GM12878 (cell line): Measurements from ENCODE around the gene LBR. TPM values are rescaled to one million over a fixed set of nuclear protein-coding genes. Genes with fewer than 3 reads are reported as not detected.
A peak's percentile ranks its signal among the peaks of the same experiment; 100 is the strongest.

ENCODE experiments used
- ATAC-seq: fragments of 200-7000 bp; cut with Tn5 transposase; 3 replicates; pipeline ENCODE4 v1.9.1; 2020; ENCODE audit warnings: mild to moderate bottlenecking, moderate library complexity
- BruUV-seq: library from RNA; stranded (reverse); fragments of 400-500 nt; replicated peaks from 2 replicates; lab custom pipeline; 2021; lab: Mats Ljungman, UMichigan
- CTCF ChIA-PET: fragments of 300-600 bp; sonication (Branson Sonifier 250); formaldehyde crosslinking; extraction: SDS; loops from one replicate; lab custom pipeline; 2021; ENCODE audit warnings: inconsistent platforms; lab: Yijun Ruan, JAX
- POLR2A ChIA-PET: fragments of 350-600 bp; formaldehyde crosslinking; extraction: SDS; loops from one replicate; lab custom pipeline; 2021; ENCODE audit warnings: inconsistent platforms; lab: Charles Lee
- RAD21 ChIA-PET: fragments of 300-600 bp; sonication (Branson Sonifier 250); formaldehyde crosslinking; loops from one replicate; lab custom pipeline; 2023; ENCODE audit warnings: antibody characterized with exemption; ENCODE audit not compliant: unreplicated experiment; lab: Charles Lee
- SMC1A ChIA-PET: fragments of 300-600 bp; sonication (Branson Sonifier 250); formaldehyde crosslinking; loops from one replicate; lab custom pipeline; 2023; ENCODE audit not compliant: unreplicated experiment, uncharacterized antibody; lab: Charles Lee
- DNase-seq: peaks from one replicate; pipeline ENCODE4 v3.0.0-alpha.2; 2011; ENCODE audit warnings: low read depth, low spot score
- FAIRE-seq: peaks from 3 replicates; lab custom pipeline; 2011; peaks lifted over from hg19 to GRCh38; lab: Jason Lieb, UNC
- H2AFZ ChIP-seq: 2 replicates; pipeline ENCODE4 v1.6.0; 2011; ENCODE audit warnings: low read depth, low read length, control low read depth; ENCODE audit not compliant: control insufficient read depth
- H3K27ac ChIP-seq: 2 replicates; pipeline ENCODE4 v1.5.1; 2011; ENCODE audit warnings: control low read depth; ENCODE audit not compliant: control insufficient read depth, insufficient read depth
- H3K27me3 ChIP-seq, 2 experiments: replicated peaks in 1 of 2; 2 replicates each; pipeline versions ENCODE4 v1.6.0 to v1.6.1; 2011; ENCODE audit warnings: low read length in 1 of 2; ENCODE audit not compliant: control insufficient read depth in 2 of 2, insufficient read depth in 2 of 2
- H3K36me3 ChIP-seq, 2 experiments: 2 replicates each; pipeline ENCODE4 v1.5.1; 2011; ENCODE audit warnings: low read length in 1 of 2; ENCODE audit not compliant: control insufficient read depth in 2 of 2, insufficient read depth in 2 of 2
- H3K4me1 ChIP-seq: 2 replicates; pipeline ENCODE4 v1.6.1; 2011; ENCODE audit warnings: mild to moderate bottlenecking, low read length, moderate library complexity, mixed read lengths; ENCODE audit not compliant: control insufficient read depth, insufficient read depth
- H3K4me2 ChIP-seq: 2 replicates; pipeline ENCODE4 v1.6.0; 2011; ENCODE audit warnings: control low read depth; ENCODE audit not compliant: control insufficient read depth, insufficient read depth
- H3K4me3 ChIP-seq: fragments of 200-600 bp; sonication (generic); 2 replicates; pipeline ENCODE4 v1.5.1; 2016
- H3K79me2 ChIP-seq: 2 replicates; pipeline ENCODE4 v1.6.0; 2011; ENCODE audit warnings: low read length; ENCODE audit not compliant: control insufficient read depth, insufficient read depth
- H3K9ac ChIP-seq: 2 replicates; pipeline ENCODE4 v1.8.0; 2011; ENCODE audit warnings: low read length, control low read depth, mixed read lengths; ENCODE audit not compliant: control insufficient read depth, insufficient read depth
- H3K9me3 ChIP-seq: replicated peaks from 3 replicates; pipeline ENCODE4 v1.5.1; 2011; ENCODE audit warnings: mild to moderate bottlenecking, low read length; ENCODE audit not compliant: control insufficient read depth, insufficient read depth
- H4K20me1 ChIP-seq: 2 replicates; pipeline ENCODE4 v1.6.0; 2011; ENCODE audit not compliant: control insufficient read depth, insufficient read depth
- BHLHE40 ChIP-seq, 2 experiments: fragments of 450-650 bp in 1 of 2; IDR thresholded peaks; 2 replicates each; pipeline ENCODE4 v1.6.1; 2011 to 2017; ENCODE audit warnings: low read depth in 2 of 2, borderline replicate concordance in 1 of 2, improper control_type of control experiment in 1 of 2, low read length in 1 of 2, mild to moderate bottlenecking in 1 of 2
- BMI1 ChIP-seq: fragments of 450-650 bp; IDR thresholded peaks from 2 replicates; pipeline ENCODE4 v1.6.1; 2016; ENCODE audit warnings: mild to moderate bottlenecking, moderate library complexity, borderline replicate concordance
- CBFB ChIP-seq: IDR thresholded peaks from 2 replicates; pipeline ENCODE4 v1.6.1; 2016; ENCODE audit warnings: antibody characterized with exemption, low read depth
- EED ChIP-seq: sonication (generic); IDR thresholded peaks from 2 replicates; pipeline ENCODE4 v1.6.1; 2016; ENCODE audit warnings: antibody characterized with exemption, low read depth
- ELK1 ChIP-seq: IDR thresholded peaks from 2 replicates; pipeline ENCODE4 v1.6.1; 2012; ENCODE audit warnings: low read depth, low read length, improper control_type of control experiment
- EZH2 ChIP-seq: IDR thresholded peaks from 2 replicates; pipeline ENCODE4 v1.6.1; 2012; ENCODE audit warnings: low read depth, mild to moderate bottlenecking, control low read depth, inconsistent platforms, low read length, borderline replicate concordance; ENCODE audit not compliant: control insufficient read depth
- GABPA ChIP-seq: IDR thresholded peaks from 2 replicates; pipeline ENCODE4 v1.6.1; 2014; ENCODE audit warnings: antibody characterized with exemption, low read depth, mild to moderate bottlenecking, inconsistent platforms
- LARP7 ChIP-seq: fragments of 450-650 bp; IDR thresholded peaks from 2 replicates; pipeline ENCODE4 v1.6.1; 2017; ENCODE audit warnings: mild to moderate bottlenecking
- MEF2A ChIP-seq: IDR thresholded peaks from 2 replicates; pipeline ENCODE4 v1.6.1; 2011; ENCODE audit warnings: low read depth, mild to moderate bottlenecking, low read length, moderate library complexity; ENCODE audit not compliant: insufficient read depth
- MEF2B ChIP-seq: fragments of 450-650 bp; IDR thresholded peaks from 2 replicates; pipeline ENCODE4 v1.6.1; 2018; ENCODE audit warnings: mild to moderate bottlenecking, moderate library complexity; ENCODE audit not compliant: partially characterized antibody, poor library complexity, severe bottlenecking
- RB1 ChIP-seq: fragments of 450-650 bp; formaldehyde crosslinking; IDR thresholded peaks from 2 replicates; pipeline ENCODE4 v1.6.1; 2017; ENCODE audit warnings: mild to moderate bottlenecking, borderline replicate concordance
- RBBP5 ChIP-seq: fragments of 200-600 bp; sonication (generic); conservative IDR thresholded peaks from 2 replicates; pipeline ENCODE4 v1.6.1; 2016
- SMAD1 ChIP-seq: fragments of 450-650 bp; IDR thresholded peaks from 2 replicates; pipeline ENCODE4 v1.6.1; 2018; ENCODE audit warnings: mild to moderate bottlenecking, low read depth; ENCODE audit not compliant: partially characterized antibody
- SPI1 ChIP-seq: IDR thresholded peaks from 2 replicates; pipeline ENCODE4 v1.6.1; 2011; ENCODE audit warnings: low read depth, mild to moderate bottlenecking, low read length, moderate library complexity, borderline replicate concordance; ENCODE audit not compliant: insufficient read depth
- ZNF24 ChIP-seq: fragments of 450-650 bp; IDR thresholded peaks from 2 replicates; pipeline ENCODE4 v1.6.1; 2017; ENCODE audit warnings: antibody characterized with exemption, mild to moderate bottlenecking
- WGBS: methylation state at CpG from one replicate; pipeline ENCODE4 v1.1.6; 2016; ENCODE audit warnings: low lambda C conversion rate; ENCODE audit not compliant: insufficient replicate concordance, insufficient coverage; ENCODE audit errors: missing lambda C conversion rate; 5-methylcytosine and 5-hydroxymethylcytosine counted together
- in situ Hi-C: fragments of 300-500 bp; cut with MboI; formaldehyde crosslinking; loops from 9 replicates; pipeline ENCODE4 v1.14.3; 2018; ENCODE audit warnings: mixed read lengths
- intact Hi-C: fragments of 100-400 bp; cut with micrococcal nuclease; formaldehyde crosslinking; loops from one replicate; pipeline ENCODE4 v1.14.2; 2022; ENCODE audit not compliant: unreplicated experiment
- polyA plus RNA-seq, 11 experiments: library from polyadenylated mRNA; depleted of rRNA in 4 of 11; unstranded in 6 of 11; stranded (reverse) in 5 of 11; fragments of >200 nt; fragmentation: Nextera tagmentation in 4 of 11; fragmentation: Illumina TruSeq in 1 of 11; extraction: Ambion mirVana in 4 of 11; extraction: Trizol in 1 of 11; gene quantifications; 1 replicate in 1 of 11; 2 replicates in 10 of 11; pipeline versions ENCODE4 v1.2.1 to v1.2.3, GENCODE V29; 2011 to 2016; ENCODE audit warnings: inconsistent platforms in 2 of 11, missing spikeins in 2 of 11, low read depth in 1 of 11
- total RNA-seq, 4 experiments: library from RNA; depleted of rRNA in 3 of 4; stranded (reverse); fragments of >200 nt in 3 of 4; fragmentation: Illumina TruSeq in 1 of 4; extraction: Trizol in 1 of 4; gene quantifications; 2 replicates each; pipeline versions ENCODE4 v1.2.1 to v1.2.3, GENCODE V29; 2013 to 2021
- TF ChIP-seq, protein P1 (sequence below): fragments of 450-650 bp; IDR thresholded peaks from 2 replicates; pipeline ENCODE4 v1.6.1; 2016; ENCODE audit warnings: mild to moderate bottlenecking

The LBR gene
- total and polyA plus RNA-seq, 10 of the 15 experiments (the other 5 are each of a cell fraction or from before 2014, with no cell fraction given) = 81.8 to 178 (median 114) TPM

- H3K9me3 ChIP-seq = no peaks in the 10 kb centered on the region
- SMC1A ChIA-PET = interaction anchor here (1.2 kb wide), 1 partner anchor 451 kb away, joined by 3 read pairs; no protein-coding TSS in a partner anchor
- in situ Hi-C loops = no loop called here
- no peak overlapping the region for H3K9ac ChIP-seq
- H4K20me1 ChIP-seq = no peaks in the 10 kb centered on the region
- CTCF ChIA-PET = interaction anchor here (0.7 to 1.7 kb wide), 5 partner anchors 10 to 142 kb away, joined by 3 to 6 read pairs (median 3); no protein-coding TSS in a partner anchor
- BruUV-seq = no TSS peak
- 33% methylated on average over 8 of the region's 8 CpGs for WGBS
- H3K27ac ChIP-seq = no peak overlapping the region
- H3K36me3 ChIP-seq = no peaks in the 10 kb centered on the region
- no peaks in the 10 kb centered on the region for H3K27me3 ChIP-seq
- no peak overlapping the region for H3K4me2 ChIP-seq
- no peak for FAIRE-seq
- H3K79me2 ChIP-seq = no peaks in the 10 kb centered on the region
- H2AFZ ChIP-seq = no peak overlapping the region
- intact Hi-C loops = no loop called here
- no peak for TF ChIP-seq LARP7
- TF ChIP-seq SMAD1 = no peak
- no peak for TF ChIP-seq BMI1
- no peak for TF ChIP-seq MEF2A
- TF ChIP-seq, protein P1, sequence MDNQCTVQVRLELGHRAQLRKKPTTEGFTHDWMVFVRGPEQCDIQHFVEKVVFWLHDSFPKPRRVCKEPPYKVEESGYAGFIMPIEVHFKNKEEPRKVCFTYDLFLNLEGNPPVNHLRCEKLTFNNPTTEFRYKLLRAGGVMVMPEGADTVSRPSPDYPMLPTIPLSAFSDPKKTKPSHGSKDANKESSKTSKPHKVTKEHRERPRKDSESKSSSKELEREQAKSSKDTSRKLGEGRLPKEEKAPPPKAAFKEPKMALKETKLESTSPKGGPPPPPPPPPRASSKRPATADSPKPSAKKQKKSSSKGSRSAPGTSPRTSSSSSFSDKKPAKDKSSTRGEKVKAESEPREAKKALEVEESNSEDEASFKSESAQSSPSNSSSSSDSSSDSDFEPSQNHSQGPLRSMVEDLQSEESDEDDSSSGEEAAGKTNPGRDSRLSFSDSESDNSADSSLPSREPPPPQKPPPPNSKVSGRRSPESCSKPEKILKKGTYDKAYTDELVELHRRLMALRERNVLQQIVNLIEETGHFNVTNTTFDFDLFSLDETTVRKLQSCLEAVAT = no peak
- TF ChIP-seq BHLHE40 (IDR thresholded peaks at IDR 0.05; ENCODE audit: borderline replicate concordance in 1 of 2, low read depth in 2 of 2, low read length in 1 of 2) = no peak
- no peak for TF ChIP-seq ZNF24
- no peak for TF ChIP-seq RBBP5
- TF ChIP-seq CBFB = no peak
- no peak for TF ChIP-seq EED
- TF ChIP-seq RB1 = no peak
- no peak for TF ChIP-seq EZH2
- no peak for TF ChIP-seq GABPA
- TF ChIP-seq MEF2B = no peak
- no peak for TF ChIP-seq SPI1
- TF ChIP-seq ELK1 = no peak
- POLR2A ChIA-PET = interaction anchor here (1.0 kb wide), 1 partner anchor 21 kb away, joined by 7 read pairs; no protein-coding TSS in a partner anchor
- H3K4me1 ChIP-seq = no peaks in the 10 kb centered on the region
- H3K4me3 ChIP-seq = no peak overlapping the region
- ATAC-seq = peak; percentile 48
- RAD21 ChIA-PET = interaction anchor here (1.1 kb wide), 2 partner anchors 16 to 21 kb away, joined by 3 to 4 read pairs; no protein-coding TSS in a partner anchor
- no peak for DNase-seq
These were observed 33.1 kb upstream of the LBR start for GRCh38 chr1:225460737-225461532.
